HepG2 (cell line): ENCODE measurements around the gene BEND4. TPM values are rescaled to one million over a fixed set of nuclear protein-coding genes. Genes with fewer than 3 reads are reported as not detected.

Experiments
- HNRNPLL ChIP-seq: fragments of 200-400 bp; formaldehyde crosslinking; IDR thresholded peaks from 2 replicates; pipeline ENCODE4 v1.6.1; 2017; ENCODE audit warnings: mild to moderate bottlenecking, low read depth, low read length; ENCODE audit not compliant: poor library complexity, severe bottlenecking
- MATR3 ChIP-seq: sonication (generic); formaldehyde crosslinking; IDR thresholded peaks from 2 replicates; pipeline ENCODE4 v1.4.0; 2020; ENCODE audit warnings: missing genetic modification reagents
- MYNN ChIP-seq: sonication (generic); formaldehyde crosslinking; IDR thresholded peaks from 2 replicates; pipeline ENCODE4 v1.4.0; 2020; ENCODE audit warnings: mild to moderate bottlenecking, low read depth, missing genetic modification reagents
- PAXIP1 ChIP-seq: sonication (generic); formaldehyde crosslinking; conservative IDR thresholded peaks from 2 replicates; pipeline ENCODE4 v1.4.0; 2020; ENCODE audit warnings: mild to moderate bottlenecking, missing genetic modification reagents, moderate library complexity
- PLSCR1 ChIP-seq: sonication (generic); formaldehyde crosslinking; IDR thresholded peaks from 2 replicates; pipeline ENCODE4 v1.5.0; 2020; ENCODE audit warnings: missing genetic modification reagents, mild to moderate bottlenecking, borderline replicate concordance
- SNAI1 ChIP-seq: sonication (generic); formaldehyde crosslinking; IDR thresholded peaks from 2 replicates; pipeline ENCODE4 v1.5.0; 2020; ENCODE audit warnings: mild to moderate bottlenecking, missing genetic modification reagents, borderline replicate concordance
- TBX3 ChIP-seq: fragments of 450-650 bp; IDR thresholded peaks from 2 replicates; pipeline ENCODE4 v1.6.1; 2017; ENCODE audit warnings: antibody characterized with exemption, mild to moderate bottlenecking, inconsistent platforms, borderline replicate concordance
- ZNF256 ChIP-seq: sonication (generic); formaldehyde crosslinking; conservative IDR thresholded peaks from 2 replicates; pipeline ENCODE4 v1.4.0; 2020; ENCODE audit warnings: missing genetic modification reagents
- ZNF678 ChIP-seq: sonication (generic); formaldehyde crosslinking; IDR thresholded peaks from 2 replicates; pipeline ENCODE4 v1.4.0; 2020; ENCODE audit warnings: mild to moderate bottlenecking, missing genetic modification reagents
- polyA plus RNA-seq, 8 experiments: library from polyadenylated mRNA; depleted of rRNA in 3 of 8; stranded (reverse) in 7 of 8; unstranded in 1 of 8; fragments of >200 nt; fragmentation: Illumina TruSeq in 4 of 8; extraction: Trizol in 4 of 8; gene quantifications; 2 replicates each; pipeline versions ENCODE4 v1.2.1 to v1.2.3, GENCODE V29; 2011 to 2016; ENCODE audit warnings: low read depth in 4 of 8, missing spikeins in 1 of 8, mixed read lengths in 1 of 8; ENCODE audit not compliant: insufficient read depth in 1 of 8
- total RNA-seq, 5 experiments: library from RNA; depleted of rRNA; stranded (reverse); fragments of >200 nt; fragmentation: Illumina TruSeq; extraction: Trizol; gene quantifications; 2 replicates each; pipeline ENCODE4 v1.2.3, GENCODE V29; 2016; ENCODE audit warnings: low read depth in 1 of 5
- TF ChIP-seq, protein P1 (sequence below): sonication (generic); formaldehyde crosslinking; IDR thresholded peaks from 2 replicates; pipeline ENCODE4 v1.4.0; 2020; ENCODE audit warnings: missing genetic modification reagents, borderline replicate concordance
- TF ChIP-seq, protein P2 (sequence below): sonication (generic); formaldehyde crosslinking; IDR thresholded peaks from 2 replicates; pipeline ENCODE4 v1.5.0; 2020; ENCODE audit warnings: missing genetic modification reagents, mild to moderate bottlenecking, borderline replicate concordance

Gene BEND4
- total and polyA plus RNA-seq, 2 of the 13 experiments (the other 11 are each of a cell fraction or from before 2014, with no cell fraction given), result not detected

GRCh38 chr4:42080306-42080705 lies 72.1 kb downstream of the BEND4 start (continued):
- TF ChIP-seq PLSCR1 (no peak), TBX3 (no peak), PAXIP1 (CRISPR knock-in tag) (no peak), ZNF256 (CRISPR knock-in tag) (no peak), SNAI1 (CRISPR knock-in tag) (no peak), MATR3 (CRISPR knock-in tag) (no peak), ZNF678 (no peak), HNRNPLL (no peak), MYNN (CRISPR knock-in tag) (no peak)
- TF ChIP-seq, protein P1, sequence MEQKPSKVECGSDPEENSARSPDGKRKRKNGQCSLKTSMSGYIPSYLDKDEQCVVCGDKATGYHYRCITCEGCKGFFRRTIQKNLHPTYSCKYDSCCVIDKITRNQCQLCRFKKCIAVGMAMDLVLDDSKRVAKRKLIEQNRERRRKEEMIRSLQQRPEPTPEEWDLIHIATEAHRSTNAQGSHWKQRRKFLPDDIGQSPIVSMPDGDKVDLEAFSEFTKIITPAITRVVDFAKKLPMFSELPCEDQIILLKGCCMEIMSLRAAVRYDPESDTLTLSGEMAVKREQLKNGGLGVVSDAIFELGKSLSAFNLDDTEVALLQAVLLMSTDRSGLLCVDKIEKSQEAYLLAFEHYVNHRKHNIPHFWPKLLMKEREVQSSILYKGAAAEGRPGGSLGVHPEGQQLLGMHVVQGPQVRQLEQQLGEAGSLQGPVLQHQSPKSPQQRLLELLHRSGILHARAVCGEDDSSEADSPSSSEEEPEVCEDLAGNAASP (CRISPR knock-in tag), result no peak
- TF ChIP-seq, protein P2, sequence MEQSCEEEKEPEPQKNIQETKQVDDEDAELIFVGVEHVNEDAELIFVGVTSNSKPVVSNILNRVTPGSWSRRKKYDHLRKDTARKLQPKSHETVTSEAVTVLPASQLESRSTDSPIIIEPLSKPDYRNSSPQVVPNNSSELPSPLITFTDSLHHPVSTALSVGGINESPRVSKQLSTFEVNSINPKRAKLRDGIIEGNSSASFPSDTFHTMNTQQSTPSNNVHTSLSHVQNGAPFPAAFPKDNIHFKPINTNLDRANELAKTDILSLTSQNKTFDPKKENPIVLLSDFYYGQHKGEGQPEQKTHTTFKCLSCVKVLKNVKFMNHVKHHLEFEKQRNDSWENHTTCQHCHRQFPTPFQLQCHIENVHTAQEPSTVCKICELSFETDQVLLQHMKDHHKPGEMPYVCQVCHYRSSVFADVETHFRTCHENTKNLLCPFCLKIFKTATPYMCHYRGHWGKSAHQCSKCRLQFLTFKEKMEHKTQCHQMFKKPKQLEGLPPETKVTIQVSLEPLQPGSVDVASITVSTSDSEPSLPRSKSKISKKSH (CRISPR knock-in tag), result no peak
